H1 (cell line): ENCODE data around the gene WDFY1. TPM values are rescaled to one million over a fixed set of nuclear protein-coding genes. Genes with fewer than 3 reads are reported as not detected.

ENCODE experiments used
- CTCF ChIA-PET: fragments of 300-600 bp; sonication (Branson Sonifier 250); formaldehyde crosslinking; loops from one replicate; lab custom pipeline; 2021; ENCODE audit not compliant: partially characterized antibody; lab: Charles Lee
- POLR2A ChIA-PET: fragments of 300-600 bp; sonication (Branson Sonifier 250); formaldehyde crosslinking; loops from one replicate; lab custom pipeline; 2021; ENCODE audit warnings: inconsistent platforms; ENCODE audit not compliant: partially characterized antibody; lab: Charles Lee
- DNase-seq, 2 experiments: peaks; one replicate each; pipeline versions ENCODE4 v3.0.0 to v3.0.0-alpha.2; 2010 to 2022; ENCODE audit warnings: low spot score in 2 of 2, low read depth in 1 of 2, mixed read lengths in 1 of 2
- FAIRE-seq: peaks from 2 replicates; lab custom pipeline; 2011; peaks lifted over from hg19 to GRCh38; lab: Jason Lieb, UNC
- H2AFZ ChIP-seq: 2 replicates; pipeline ENCODE4 v1.8.1; 2012; ENCODE audit warnings: low read length, inconsistent platforms
- H2AK5ac ChIP-seq: 2 replicates; pipeline ENCODE4 v1.6.1; 2013; ENCODE audit warnings: low read depth, low read length
- H2BK120ac ChIP-seq: replicated peaks from 2 replicates; pipeline ENCODE3; 2013; ENCODE audit warnings: low read depth, low read length, inconsistent platforms
- H2BK12ac ChIP-seq: 2 replicates; pipeline ENCODE4 v1.6.1; 2013; ENCODE audit warnings: low read depth, low read length
- H2BK15ac ChIP-seq: 2 replicates; pipeline ENCODE4 v1.6.1; 2013; ENCODE audit warnings: low read length
- H2BK20ac ChIP-seq: 2 replicates; pipeline ENCODE4 v1.6.1; 2013; ENCODE audit warnings: low read length
- H2BK5ac ChIP-seq: 2 replicates; pipeline ENCODE4 v1.6.1; 2013; ENCODE audit warnings: low read depth, low read length
- H3K14ac ChIP-seq: 2 replicates; pipeline ENCODE4 v1.6.1; 2013; ENCODE audit warnings: inconsistent platforms; ENCODE audit not compliant: insufficient read length
- H3K18ac ChIP-seq: 2 replicates; pipeline ENCODE4 v1.6.1; 2013; ENCODE audit warnings: low read length; ENCODE audit errors: extremely low read depth
- H3K23ac ChIP-seq: 2 replicates; pipeline ENCODE4 v1.6.1; 2013; ENCODE audit warnings: inconsistent platforms; ENCODE audit not compliant: insufficient read length
- H3K23me2 ChIP-seq: 2 replicates; pipeline ENCODE4 v1.6.1; 2013; ENCODE audit warnings: low read depth, low read length
- H3K27ac ChIP-seq: 2 replicates; pipeline ENCODE4 v1.6.1; 2011; ENCODE audit warnings: low read depth, low read length, inconsistent platforms
- H3K27me3 ChIP-seq, 4 experiments: replicated peaks in 1 of 4; 1 replicate in 1 of 4; 2 replicates in 3 of 4; pipeline versions ENCODE4 v1.6.1 to v1.8.1; 2011 to 2013; ENCODE audit warnings: low read length in 3 of 4, mild to moderate bottlenecking in 3 of 4, inconsistent platforms in 2 of 4, mixed read lengths in 2 of 4, moderate library complexity in 1 of 4; ENCODE audit not compliant: control insufficient read depth in 3 of 4, insufficient read depth in 3 of 4; ENCODE audit errors: extremely low read depth in 1 of 4
- H3K36me3 ChIP-seq, 4 experiments: 2 replicates each; pipeline versions ENCODE4 v1.6.1 to v1.8.1; 2011 to 2013; ENCODE audit warnings: mild to moderate bottlenecking in 4 of 4, low read length in 3 of 4, moderate library complexity in 2 of 4, control low read depth in 1 of 4, inconsistent platforms in 1 of 4; ENCODE audit not compliant: insufficient read depth in 4 of 4, control insufficient read depth in 2 of 4
- H3K4ac ChIP-seq: replicated peaks from 2 replicates; pipeline ENCODE3; 2013; ENCODE audit warnings: low read length, low read depth, mixed read lengths, inconsistent platforms; ENCODE audit not compliant: insufficient read length
- H3K4me1 ChIP-seq, 4 experiments: replicated peaks in 1 of 4; 1 replicate in 1 of 4; 2 replicates in 3 of 4; pipeline versions ENCODE4 v1.6.1 to v1.8.1; 2011 to 2013; ENCODE audit warnings: low read length in 3 of 4, inconsistent platforms in 2 of 4, mixed read lengths in 1 of 4; ENCODE audit not compliant: insufficient read depth in 4 of 4, control insufficient read depth in 3 of 4
- H3K4me2 ChIP-seq, 2 experiments: 2 replicates each; pipeline versions ENCODE4 v1.6.1 to v1.8.1; 2011 to 2013; ENCODE audit warnings: low read depth in 2 of 2, low read length in 2 of 2, control low read depth in 1 of 2, inconsistent platforms in 1 of 2, mild to moderate bottlenecking in 1 of 2; ENCODE audit not compliant: insufficient read depth in 1 of 2
- H3K4me3 ChIP-seq, 4 experiments: fragments of 200-600, 300-600 bp in 1 of 4; sonication (generic), shearing (Covaris generic), sonication (Bioruptor Twin) in 1 of 4; 2 replicates each; pipeline versions ENCODE4 v1.5.1 to v1.8.1; 2011 to 2016; ENCODE audit warnings: low read length in 4 of 4, low read depth in 3 of 4, control low read depth in 2 of 4, inconsistent platforms in 2 of 4, mild to moderate bottlenecking in 2 of 4, mixed read lengths in 1 of 4, moderate library complexity in 1 of 4; ENCODE audit not compliant: insufficient read depth in 2 of 4; ENCODE audit errors: extremely low read depth in 1 of 4
- H3K56ac ChIP-seq: replicated peaks from 2 replicates; pipeline ENCODE3; 2013; ENCODE audit warnings: low read depth, mild to moderate bottlenecking, mixed read lengths, low read length, inconsistent platforms; ENCODE audit not compliant: insufficient read length
- H3K79me1 ChIP-seq: 2 replicates; pipeline ENCODE4 v1.6.1; 2013; ENCODE audit warnings: low read depth, low read length, control low read depth
- H3K79me2 ChIP-seq, 2 experiments: 2 replicates each; pipeline versions ENCODE4 v1.6.1 to v1.8.1; 2012 to 2013; ENCODE audit warnings: low read length in 2 of 2, mild to moderate bottlenecking in 2 of 2, inconsistent platforms in 1 of 2; ENCODE audit not compliant: insufficient read depth in 2 of 2, control insufficient read depth in 1 of 2
- H3K9ac ChIP-seq, 4 experiments: replicated peaks in 1 of 4; 1 replicate in 1 of 4; 2 replicates in 3 of 4; pipeline versions ENCODE4 v1.6.1 to v1.8.1; 2011 to 2013; ENCODE audit warnings: low read depth in 3 of 4, low read length in 3 of 4, control low read depth in 2 of 4, mild to moderate bottlenecking in 2 of 4, moderate library complexity in 2 of 4, inconsistent platforms in 1 of 4; ENCODE audit errors: extremely low read depth in 1 of 4
- H3K9me3 ChIP-seq, 2 experiments: 2 replicates each; pipeline versions ENCODE4 v1.6.1 to v1.8.1; 2012 to 2013; ENCODE audit warnings: mild to moderate bottlenecking in 2 of 2, moderate library complexity in 2 of 2, control low read depth in 1 of 2, inconsistent platforms in 1 of 2, low read depth in 1 of 2, low read length in 1 of 2, mixed read lengths in 1 of 2; ENCODE audit not compliant: insufficient read depth in 2 of 2
- H4K20me1 ChIP-seq, 2 experiments: replicated peaks in 1 of 2; 2 replicates each; pipeline versions ENCODE3 to v1.8.1; 2011 to 2013; ENCODE audit warnings: inconsistent platforms in 2 of 2, low read length in 2 of 2, mild to moderate bottlenecking in 1 of 2; ENCODE audit not compliant: insufficient read depth in 2 of 2, control insufficient read depth in 1 of 2
- H4K5ac ChIP-seq: 2 replicates; pipeline ENCODE4 v1.6.1; 2013; ENCODE audit warnings: low read length, low read depth, mixed read lengths, inconsistent platforms; ENCODE audit not compliant: insufficient read length
- H4K8ac ChIP-seq: 2 replicates; pipeline ENCODE4 v1.8.0; 2013; ENCODE audit warnings: mild to moderate bottlenecking, moderate library complexity, low read length, inconsistent platforms; ENCODE audit not compliant: insufficient read depth; ENCODE audit errors: extremely low read depth
- H4K91ac ChIP-seq: replicated peaks from 2 replicates; pipeline ENCODE3; 2013; ENCODE audit warnings: low read length, mixed read lengths, inconsistent platforms; ENCODE audit not compliant: insufficient read length
- TAF7 ChIP-seq: optimal IDR thresholded peaks from 2 replicates; pipeline ENCODE3; 2011; ENCODE audit warnings: low read depth, mild to moderate bottlenecking, inconsistent platforms, low read length, moderate library complexity, borderline replicate concordance
- WGBS, 2 experiments: shearing (Covaris generic) in 1 of 2; methylation state at CpG; one replicate each; pipeline versions ENCODE4 v1.1.6 to v1.1.7; 2013 to 2015; ENCODE audit warnings: low lambda C conversion rate in 2 of 2, mixed read lengths in 2 of 2, inconsistent platforms in 1 of 2, low coverage in 1 of 2, missing lambda C conversion rate in 1 of 2; ENCODE audit not compliant: insufficient replicate concordance in 2 of 2, insufficient coverage in 1 of 2, insufficient read length in 1 of 2; ENCODE audit errors: extremely low coverage in 1 of 2, missing lambda C conversion rate in 1 of 2; 5-methylcytosine and 5-hydroxymethylcytosine counted together
- polyA plus RNA-seq, 7 experiments: library from polyadenylated mRNA; depleted of rRNA in 3 of 7; stranded (reverse) in 5 of 7; unstranded in 2 of 7; fragments of >200 nt in 5 of 7; fragments of 200-250 nt in 2 of 7; gene quantifications; 1 replicate in 5 of 7; 2 replicates in 1 of 7; 4 replicates in 1 of 7; pipeline versions ENCODE4 v1.2.1 to v1.2.3, GENCODE V29; 2011 to 2013; ENCODE audit warnings: missing spikeins in 2 of 7, mixed read lengths in 2 of 7
- total RNA-seq: library from RNA; stranded (reverse); fragmentation: NEBNext Ultra II Directional; extraction: Animal tissue kit (Norgen Biotek cat#: 25700); gene quantifications from 2 replicates; pipeline ENCODE4 v1.2.1, GENCODE V29; 2021

The WDFY1 gene
- total and polyA plus RNA-seq, 2 of the 8 experiments (the other 6 are each of a cell fraction or from before 2014, with no cell fraction given) = 68.4 to 94.7 TPM

- Histone ChIP-seq H4K91ac (no peak overlapping the region), H3K18ac (no peak overlapping the region)
- CTCF ChIA-PET = interaction anchor here (0.8 to 1.4 kb wide), 6 partner anchors 8 to 885 kb away, joined by 3 to 5 read pairs (median 3); no protein-coding TSS in a partner anchor
These were observed 88.6 kb downstream of the WDFY1 start for GRCh38 chr2:223856584-223856983.

More at GRCh38 chr2:223856584-223856983, 88.6 kb downstream of the WDFY1 start:
- H3K36me3 ChIP-seq = no peaks in the 10 kb centered on the region
- H3K14ac ChIP-seq = no peak overlapping the region
- no peak overlapping the region for H2BK15ac ChIP-seq
- H3K4me3 ChIP-seq = no peak overlapping the region
- POLR2A ChIA-PET = no interaction called here
- no peaks in the 10 kb centered on the region for H3K9me3 ChIP-seq
- no peaks in the 10 kb centered on the region for H3K79me1 ChIP-seq
- H2BK120ac ChIP-seq = no peak overlapping the region
- H3K4me2 ChIP-seq = no peak overlapping the region
- H3K4me1 ChIP-seq = peaks cover 0 to 5% (median 0%) of the 10 kb centered on the region in 4 experiments; a peak in 1 of 7 replicates
- H3K56ac ChIP-seq = no peak overlapping the region
- H3K23ac ChIP-seq = no peak overlapping the region
- 94% methylated on average over 5 of the region's 5 CpGs; no CpG with 5 or more reads in 1 of the 2 experiments for WGBS, 2 experiments
- FAIRE-seq = no peak
- H3K79me2 ChIP-seq = no peaks in the 10 kb centered on the region
- H2BK12ac ChIP-seq = no peak overlapping the region
- H2AK5ac ChIP-seq = no peak overlapping the region
- no peaks in the 10 kb centered on the region for H3K23me2 ChIP-seq
- no peaks in the 10 kb centered on the region for H3K27me3 ChIP-seq
- no peak overlapping the region for H3K27ac ChIP-seq
- H4K5ac ChIP-seq = no peak overlapping the region
- no peak overlapping the region for H3K9ac ChIP-seq
- no peak overlapping the region for H2BK20ac ChIP-seq
- H2AFZ ChIP-seq = no peak overlapping the region
- no peak for DNase-seq
- peak overlapping the region; percentile 4; the same call in 1 of the 2 replicates for H4K8ac ChIP-seq
- H4K20me1 ChIP-seq = peaks cover 0 to 1% of the 10 kb centered on the region in 2 experiments
- H2BK5ac ChIP-seq = no peak overlapping the region
- H3K4ac ChIP-seq = no peak overlapping the region
- TF ChIP-seq TAF7 = no peak
